ENCODE data around the gene SERPINE1. TPM values are rescaled to one million over a fixed set of nuclear protein-coding genes. Genes with fewer than 3 reads are reported as not detected.

The SERPINE1 gene
- total RNA-seq, 2 donors from 2014 or later: 3.7 to 24.4 TPM

GRCh38 chr7:101093906-101094305 lies 33.0 kb upstream of the SERPINE1 start:
- no peak for DNase-seq (ENCODE audit: low spot score)
- H3K9me3 ChIP-seq: no peaks in the 10 kb centered on the region
- TF ChIP-seq, protein P1, sequence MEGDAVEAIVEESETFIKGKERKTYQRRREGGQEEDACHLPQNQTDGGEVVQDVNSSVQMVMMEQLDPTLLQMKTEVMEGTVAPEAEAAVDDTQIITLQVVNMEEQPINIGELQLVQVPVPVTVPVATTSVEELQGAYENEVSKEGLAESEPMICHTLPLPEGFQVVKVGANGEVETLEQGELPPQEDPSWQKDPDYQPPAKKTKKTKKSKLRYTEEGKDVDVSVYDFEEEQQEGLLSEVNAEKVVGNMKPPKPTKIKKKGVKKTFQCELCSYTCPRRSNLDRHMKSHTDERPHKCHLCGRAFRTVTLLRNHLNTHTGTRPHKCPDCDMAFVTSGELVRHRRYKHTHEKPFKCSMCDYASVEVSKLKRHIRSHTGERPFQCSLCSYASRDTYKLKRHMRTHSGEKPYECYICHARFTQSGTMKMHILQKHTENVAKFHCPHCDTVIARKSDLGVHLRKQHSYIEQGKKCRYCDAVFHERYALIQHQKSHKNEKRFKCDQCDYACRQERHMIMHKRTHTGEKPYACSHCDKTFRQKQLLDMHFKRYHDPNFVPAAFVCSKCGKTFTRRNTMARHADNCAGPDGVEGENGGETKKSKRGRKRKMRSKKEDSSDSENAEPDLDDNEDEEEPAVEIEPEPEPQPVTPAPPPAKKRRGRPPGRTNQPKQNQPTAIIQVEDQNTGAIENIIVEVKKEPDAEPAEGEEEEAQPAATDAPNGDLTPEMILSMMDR (IDR thresholded peaks at IDR 0.05): no peak
- no peak for TF ChIP-seq POLR2A (IDR thresholded peaks at IDR 0.05)
- no peak for TF ChIP-seq POLR2AphosphoS5 (IDR thresholded peaks at IDR 0.05)
- H3K4me3 ChIP-seq: no peak overlapping the region
- no peaks in the 10 kb centered on the region for H3K4me1 ChIP-seq (replicated peaks)
- no peak overlapping the region for H3K27ac ChIP-seq
- intact Hi-C loops (cut with DNase I): loop anchor here (2.0 kb wide), 1 partner anchor 45 kb away; no protein-coding TSS in a partner anchor
- no peaks in the 10 kb centered on the region for H3K27me3 ChIP-seq (replicated peaks; ENCODE audit: insufficient read depth)
- 73% methylated on average over 4 of the region's 4 CpGs for WGBS
- no peaks in the 10 kb centered on the region for H3K36me3 ChIP-seq

DNA sequence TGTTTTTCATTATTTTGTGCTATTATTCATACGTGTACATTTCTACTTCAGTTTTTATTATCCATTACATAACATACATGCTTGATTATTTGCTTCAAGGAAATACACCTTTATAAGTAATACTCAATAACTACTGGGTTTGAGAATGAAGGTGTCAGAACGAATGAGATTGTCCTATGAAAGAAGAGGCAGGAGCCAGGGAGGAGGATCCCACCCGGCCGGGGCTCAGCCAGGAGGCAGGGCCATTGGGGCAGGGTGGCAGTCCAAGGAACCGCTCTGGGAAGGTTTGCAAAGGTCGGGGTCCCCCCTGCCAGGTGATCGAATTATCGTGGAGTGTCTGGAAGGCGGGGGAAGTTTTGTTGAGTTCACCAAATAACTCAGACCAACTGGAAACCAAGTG lies 32.5 kb upstream of the SERPINE1 start:
- no peak overlapping the region for H3K4me3 ChIP-seq
- no peaks in the 10 kb centered on the region for H3K4me1 ChIP-seq (replicated peaks)
- no peaks in the 10 kb centered on the region for H3K27me3 ChIP-seq (replicated peaks; ENCODE audit: insufficient read depth)
- H3K27ac ChIP-seq: no peak overlapping the region
- no peaks in the 10 kb centered on the region for H3K36me3 ChIP-seq
- WGBS: 59% methylated on average over 9 of the region's 9 CpGs
- no peak for TF ChIP-seq POLR2A (IDR thresholded peaks at IDR 0.05)
- TF ChIP-seq POLR2AphosphoS5 (IDR thresholded peaks at IDR 0.05): no peak
- TF ChIP-seq, protein P1 (IDR thresholded peaks at IDR 0.05): no peak
- DNase-seq (ENCODE audit: low spot score): no peak
- H3K9me3 ChIP-seq: no peaks in the 10 kb centered on the region
- intact Hi-C loops (cut with DNase I): loop anchor here (2.0 kb wide), 1 partner anchor 44 kb away; no protein-coding TSS in a partner anchor

DNA sequence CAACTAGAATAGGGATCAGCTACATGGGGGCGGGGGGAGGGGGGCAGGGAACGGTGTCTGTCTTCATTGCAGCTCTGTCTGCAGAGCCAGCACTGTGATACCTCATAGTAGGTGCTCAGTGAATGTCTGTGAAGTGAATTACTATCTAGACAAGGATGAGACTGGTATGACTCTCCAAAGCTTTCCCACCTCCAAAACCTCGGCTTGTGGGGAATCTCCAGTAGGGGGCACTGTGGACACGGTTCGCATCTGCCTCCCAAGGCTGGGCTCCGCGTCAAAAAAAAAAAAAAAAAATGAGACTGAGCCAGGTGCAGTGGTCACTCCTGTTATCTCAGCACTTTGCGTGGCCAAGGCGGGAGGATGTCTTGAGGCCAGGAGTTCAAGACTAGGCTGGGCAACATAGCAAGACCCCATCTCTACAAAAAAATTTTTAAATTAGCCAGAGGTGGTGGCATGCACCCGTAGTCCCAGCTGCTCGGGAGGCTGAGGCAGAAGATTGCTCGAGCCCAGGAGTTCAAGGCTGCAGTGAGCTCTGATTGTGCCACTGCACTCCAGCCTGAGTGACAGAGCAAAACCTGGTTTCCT lies 32.0 kb upstream of the SERPINE1 start:
- no peak for DNase-seq (ENCODE audit: low spot score)

DNA sequence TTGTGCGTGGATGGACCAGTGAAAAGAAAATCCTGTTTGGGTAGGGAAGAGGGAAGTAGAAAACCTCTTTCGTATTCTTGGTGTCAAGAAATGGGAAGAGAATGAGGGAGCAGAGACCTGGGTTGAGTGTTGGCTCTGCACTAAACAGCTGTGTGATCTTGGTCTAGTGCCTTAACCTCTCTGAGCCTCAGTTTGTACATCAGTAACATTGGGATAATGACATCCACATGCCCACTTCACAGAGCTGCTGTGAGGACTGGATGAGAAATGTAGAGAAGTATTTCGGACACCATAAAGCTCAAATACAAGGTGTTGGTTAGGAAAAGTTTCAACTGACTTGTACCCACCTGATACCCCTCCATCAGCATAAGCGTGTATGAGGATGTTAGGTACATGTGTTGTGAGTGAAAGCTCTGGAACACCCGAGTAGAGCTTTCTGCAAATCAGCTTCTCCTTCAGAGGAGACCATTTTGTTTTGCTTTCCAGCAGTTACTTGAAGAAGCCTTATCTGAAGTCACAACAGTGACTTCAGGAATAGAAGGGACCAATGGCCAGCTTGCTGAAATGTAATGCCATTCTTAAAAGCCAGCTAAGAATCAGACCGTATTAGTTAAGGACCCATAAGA lies 30.5 kb upstream of the SERPINE1 start:
- intact Hi-C loops (cut with DNase I): no loop called here
- Histone ChIP-seq H3K9me3 (no peaks in the 10 kb centered on the region), H3K27me3 (replicated peaks; ENCODE audit: insufficient read depth) (no peaks in the 10 kb centered on the region), H3K36me3 (no peaks in the 10 kb centered on the region), H3K4me1 (replicated peaks) (no peaks in the 10 kb centered on the region), H3K4me3 (no peak overlapping the region), H3K27ac (no peak overlapping the region)
- DNase-seq (ENCODE audit: low spot score): no peak
- TF ChIP-seq POLR2AphosphoS5 (IDR thresholded peaks at IDR 0.05) (no peak), POLR2A (IDR thresholded peaks at IDR 0.05) (no peak)
- TF ChIP-seq, protein P1 (IDR thresholded peaks at IDR 0.05): no peak
- WGBS: 57% methylated on average over 6 of the region's 6 CpGs

More for the DNA sequence above, 32.0 kb upstream of the SERPINE1 start:
- Histone ChIP-seq H3K27me3 (replicated peaks; ENCODE audit: insufficient read depth) (no peaks in the 10 kb centered on the region), H3K27ac (no peak overlapping the region), H3K4me3 (no peak overlapping the region), H3K4me1 (replicated peaks) (no peaks in the 10 kb centered on the region), H3K9me3 (no peaks in the 10 kb centered on the region), H3K36me3 (no peaks in the 10 kb centered on the region)
- intact Hi-C loops (cut with DNase I): loop anchor here (2.0 kb wide), 1 partner anchor 44 kb away; no protein-coding TSS in a partner anchor
- 50% methylated on average over 11 of the region's 12 CpGs for WGBS
- TF ChIP-seq, protein P1 (IDR thresholded peaks at IDR 0.05): peak in 3 of 4 experiments; percentile 28 to 45 (median 35)
- TF ChIP-seq POLR2A (IDR thresholded peaks at IDR 0.05) (no peak), POLR2AphosphoS5 (IDR thresholded peaks at IDR 0.05) (no peak)

DNA sequence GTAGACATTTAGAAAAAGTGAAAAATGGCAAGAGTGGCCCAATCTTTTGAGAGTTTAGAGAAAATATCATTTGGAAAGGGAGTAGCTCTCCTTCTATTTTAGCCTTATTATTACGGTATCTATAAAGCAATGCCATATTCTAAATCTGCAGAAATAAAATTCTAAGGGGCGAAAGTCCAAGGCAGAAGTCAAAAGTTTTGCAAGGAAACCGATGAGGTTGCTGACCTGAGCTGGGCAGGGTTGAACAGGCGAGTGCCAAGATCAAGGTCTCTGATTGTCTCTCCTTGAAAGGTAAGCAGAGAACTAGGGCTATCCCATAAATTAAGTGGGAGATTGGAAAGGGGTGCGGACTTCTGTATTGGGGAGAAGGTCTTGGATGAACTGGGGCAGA lies 30.0 kb upstream of the SERPINE1 start:
- Histone ChIP-seq H3K9me3 (no peaks in the 10 kb centered on the region), H3K27ac (no peak overlapping the region), H3K27me3 (replicated peaks; ENCODE audit: insufficient read depth) (no peaks in the 10 kb centered on the region), H3K4me3 (no peak overlapping the region), H3K4me1 (replicated peaks) (no peaks in the 10 kb centered on the region), H3K36me3 (no peaks in the 10 kb centered on the region)
- intact Hi-C loops (cut with DNase I): no loop called here
- TF ChIP-seq POLR2A (IDR thresholded peaks at IDR 0.05) (no peak), POLR2AphosphoS5 (IDR thresholded peaks at IDR 0.05) (no peak)
- TF ChIP-seq, protein P1 (IDR thresholded peaks at IDR 0.05): no peak
- WGBS: 90% methylated on average over 5 of the region's 5 CpGs
- DNase-seq (ENCODE audit: low spot score): no peak

Data from prostate gland (tissue), 2 donors.